ENCODE results near the gene GALNT5. TPM values are rescaled to one million over a fixed set of nuclear protein-coding genes. Genes with fewer than 3 reads are reported as not detected.
"Not testable (repeated sequence)": the region's sequence is repeated elsewhere in the genome, so short reads cannot be mapped to it uniquely, and the experiment has no call there.

Gene GALNT5
- polyA plus RNA-seq, 2 donors = 3.1 to 5.6 TPM

GRCh38 chr2:157333304-157334047, 76.0 kb downstream of the GALNT5 start:
- no peaks in the 10 kb centered on the region for H3K9me3 ChIP-seq (ENCODE audit: control insufficient read depth in 2 of 2, insufficient read depth in 1 of 2, low read depth in 1 of 2, low read length in 1 of 2)
- no peaks in the 10 kb centered on the region for H3K36me3 ChIP-seq (ENCODE audit: control insufficient read depth in 2 of 2, insufficient read depth in 2 of 2, low read length in 1 of 2)
- H3K27ac ChIP-seq (ENCODE audit: low read depth in 2 of 2, low read length in 1 of 2) = no peak overlapping the region
- H3K27me3 ChIP-seq (ENCODE audit: control insufficient read depth in 1 of 2, insufficient read depth in 2 of 2, low read length in 2 of 2) = no peaks in the 10 kb centered on the region
- H3K4me1 ChIP-seq (ENCODE audit: control insufficient read depth in 2 of 2, insufficient read depth in 2 of 2, low read length in 1 of 2) = no peaks in the 10 kb centered on the region
- 93 to 95% methylated on average over 2 of the region's 2 CpGs for WGBS, 2 donors
- H3K4me3 ChIP-seq (ENCODE audit: low read depth in 1 of 2, low read length in 2 of 2) = no peak overlapping the region

- Histone ChIP-seq H3K4me1 (ENCODE audit: control insufficient read depth in 2 of 2, insufficient read depth in 2 of 2, low read length in 1 of 2) (no peaks in the 10 kb centered on the region), H3K27me3 (ENCODE audit: control insufficient read depth in 1 of 2, insufficient read depth in 2 of 2, low read length in 2 of 2) (no peaks in the 10 kb centered on the region), H3K4me3 (ENCODE audit: low read depth in 1 of 2, low read length in 2 of 2) (no peak overlapping the region), H3K36me3 (ENCODE audit: control insufficient read depth in 2 of 2, insufficient read depth in 2 of 2, low read length in 1 of 2) (no peaks in the 10 kb centered on the region), H3K27ac (ENCODE audit: low read depth in 2 of 2, low read length in 1 of 2) (no peak overlapping the region), H3K9me3 (ENCODE audit: control insufficient read depth in 2 of 2, insufficient read depth in 1 of 2, low read depth in 1 of 2, low read length in 1 of 2) (no peaks in the 10 kb centered on the region)
- 91% methylated on average over 4 of the region's 4 CpGs for WGBS, 2 donors
Observed at GRCh38 chr2:157334335-157334734, 76.8 kb downstream of the GALNT5 start.

GRCh38 chr2:157334797-157335196, 77.3 kb downstream of the GALNT5 start:
- Histone ChIP-seq H3K4me3 (ENCODE audit: low read depth in 1 of 2, low read length in 2 of 2) (no peak overlapping the region), H3K9me3 (ENCODE audit: control insufficient read depth in 2 of 2, insufficient read depth in 1 of 2, low read depth in 1 of 2, low read length in 1 of 2) (no peaks in the 10 kb centered on the region), H3K36me3 (ENCODE audit: control insufficient read depth in 2 of 2, insufficient read depth in 2 of 2, low read length in 1 of 2) (no peaks in the 10 kb centered on the region), H3K27me3 (ENCODE audit: control insufficient read depth in 1 of 2, insufficient read depth in 2 of 2, low read length in 2 of 2) (no peaks in the 10 kb centered on the region), H3K27ac (ENCODE audit: low read depth in 2 of 2, low read length in 1 of 2) (no peak overlapping the region), H3K4me1 (ENCODE audit: control insufficient read depth in 2 of 2, insufficient read depth in 2 of 2, low read length in 1 of 2) (no peaks in the 10 kb centered on the region)
- 90 to 94% methylated on average over 3 of the region's 3 CpGs for WGBS, 2 donors

GRCh38 chr2:157336137-157337010, 78.9 kb downstream of the GALNT5 start:
- WGBS, 2 donors = 38 to 40% methylated on average over 8 of the region's 8 CpGs
- Histone ChIP-seq H3K9me3 (ENCODE audit: control insufficient read depth in 2 of 2, insufficient read depth in 1 of 2, low read depth in 1 of 2, low read length in 1 of 2) (no peaks in the 10 kb centered on the region), H3K4me1 (ENCODE audit: control insufficient read depth in 2 of 2, insufficient read depth in 2 of 2, low read length in 1 of 2) (no peaks in the 10 kb centered on the region), H3K27me3 (ENCODE audit: control insufficient read depth in 1 of 2, insufficient read depth in 2 of 2, low read length in 2 of 2) (no peaks in the 10 kb centered on the region), H3K27ac (ENCODE audit: low read depth in 2 of 2, low read length in 1 of 2) (no peak overlapping the region), H3K36me3 (ENCODE audit: control insufficient read depth in 2 of 2, insufficient read depth in 2 of 2, low read length in 1 of 2) (no peaks in the 10 kb centered on the region), H3K4me3 (ENCODE audit: low read depth in 1 of 2, low read length in 2 of 2) (no peak overlapping the region)

- no peak overlapping the region for H3K27ac ChIP-seq (ENCODE audit: low read depth in 2 of 2, low read length in 1 of 2)
Observed at GRCh38 chr2:157337978-157338377, 80.5 kb downstream of the GALNT5 start.

DNA sequence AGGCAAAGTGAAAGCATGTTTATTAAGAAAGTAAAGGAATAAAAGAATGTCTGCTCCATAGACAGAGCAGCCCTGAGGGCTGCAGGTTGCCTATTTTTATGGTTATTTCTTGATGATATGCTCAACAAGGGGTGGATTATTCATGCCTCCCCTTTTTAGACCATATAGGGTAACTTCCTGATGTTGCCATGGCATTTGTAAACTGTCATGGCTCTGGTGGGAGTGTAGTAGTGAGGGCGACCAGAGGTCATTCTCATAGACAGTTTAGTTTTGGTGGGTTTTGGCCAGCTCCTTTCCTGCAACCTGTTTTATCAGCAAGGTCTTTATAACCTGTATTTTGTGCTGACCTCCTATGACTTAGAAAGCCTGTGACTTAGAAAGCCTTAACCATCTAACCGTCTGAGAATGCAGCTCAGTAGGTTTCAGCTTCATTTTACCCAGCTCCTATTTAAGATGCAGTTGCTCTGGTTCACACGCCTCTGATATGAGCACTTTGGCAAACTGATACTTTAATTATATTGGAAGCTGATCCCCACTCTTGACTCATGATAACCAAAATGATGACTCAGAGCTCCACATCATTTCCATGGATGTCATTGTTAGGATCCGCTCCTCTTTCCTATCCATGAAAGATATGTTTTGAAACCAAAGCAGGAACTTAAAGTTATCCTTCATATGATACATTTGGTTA, 82.6 kb downstream of the GALNT5 start:
- peaks cover 2% of the 10 kb centered on the region in 2 donors for H3K9me3 ChIP-seq (ENCODE audit: control insufficient read depth in 2 of 2, insufficient read depth in 1 of 2, low read depth in 1 of 2, low read length in 1 of 2)
- WGBS, 2 donors = 74 to 83% methylated on average over 4 of the region's 4 CpGs
- no peak overlapping the region for H3K4me3 ChIP-seq (ENCODE audit: low read depth in 1 of 2, low read length in 2 of 2)
- H3K36me3 ChIP-seq (ENCODE audit: control insufficient read depth in 2 of 2, insufficient read depth in 2 of 2, low read length in 1 of 2) = no peaks in the 10 kb centered on the region
- H3K27me3 ChIP-seq (ENCODE audit: control insufficient read depth in 1 of 2, insufficient read depth in 2 of 2, low read length in 2 of 2) = no peaks in the 10 kb centered on the region
- H3K27ac ChIP-seq (ENCODE audit: low read depth in 2 of 2, low read length in 1 of 2) = no peak overlapping the region
- H3K4me1 ChIP-seq (ENCODE audit: control insufficient read depth in 2 of 2, insufficient read depth in 2 of 2, low read length in 1 of 2) = no peaks in the 10 kb centered on the region

More at GRCh38 chr2:157337978-157338377, 80.5 kb downstream of the GALNT5 start:
- Histone ChIP-seq H3K4me3 (ENCODE audit: low read depth in 1 of 2, low read length in 2 of 2) (no peak overlapping the region), H3K36me3 (ENCODE audit: control insufficient read depth in 2 of 2, insufficient read depth in 2 of 2, low read length in 1 of 2) (no peaks in the 10 kb centered on the region), H3K27me3 (ENCODE audit: control insufficient read depth in 1 of 2, insufficient read depth in 2 of 2, low read length in 2 of 2) (no peaks in the 10 kb centered on the region), H3K9me3 (ENCODE audit: control insufficient read depth in 2 of 2, insufficient read depth in 1 of 2, low read depth in 1 of 2, low read length in 1 of 2) (peaks cover 0 to 2% of the 10 kb centered on the region in 2 donors), H3K4me1 (ENCODE audit: control insufficient read depth in 2 of 2, insufficient read depth in 2 of 2, low read length in 1 of 2) (no peaks in the 10 kb centered on the region)
- 60 to 62% methylated on average over 3 of the region's 3 CpGs for WGBS, 2 donors

DNA sequence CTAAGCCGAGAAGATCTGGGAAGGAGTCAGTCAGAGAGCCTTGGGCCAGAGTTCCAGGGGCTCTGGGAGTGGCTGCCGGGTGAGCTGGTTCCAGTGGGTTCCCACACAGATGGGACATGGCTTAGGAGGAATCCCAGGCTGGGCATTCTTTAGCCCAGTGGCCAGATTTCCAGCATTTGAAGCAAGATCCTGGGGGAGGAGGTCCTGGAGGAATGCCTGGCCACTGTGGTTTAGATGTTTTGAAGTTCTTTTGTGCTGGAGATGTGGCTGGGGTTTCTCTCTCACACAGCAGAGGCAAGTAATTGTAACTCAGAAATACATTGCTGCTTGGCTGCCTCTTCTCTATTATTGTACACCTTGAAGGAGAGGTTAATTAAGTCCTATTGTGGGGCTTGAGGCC, 83.9 kb downstream of the GALNT5 start:
- not testable (repeated sequence) for H3K27ac ChIP-seq (ENCODE audit: low read depth in 2 of 2, low read length in 1 of 2); H3K9me3 ChIP-seq (ENCODE audit: control insufficient read depth in 2 of 2, insufficient read depth in 1 of 2, low read depth in 1 of 2, low read length in 1 of 2); H3K4me3 ChIP-seq (ENCODE audit: low read depth in 1 of 2, low read length in 2 of 2); H3K36me3 ChIP-seq (ENCODE audit: control insufficient read depth in 2 of 2, insufficient read depth in 2 of 2, low read length in 1 of 2); H3K27me3 ChIP-seq (ENCODE audit: control insufficient read depth in 1 of 2, insufficient read depth in 2 of 2, low read length in 2 of 2); H3K4me1 ChIP-seq (ENCODE audit: control insufficient read depth in 2 of 2, insufficient read depth in 2 of 2, low read length in 1 of 2)
- 91 to 94% methylated on average over 1 to 2 of the region's 2 CpGs for WGBS, 2 donors

DNA sequence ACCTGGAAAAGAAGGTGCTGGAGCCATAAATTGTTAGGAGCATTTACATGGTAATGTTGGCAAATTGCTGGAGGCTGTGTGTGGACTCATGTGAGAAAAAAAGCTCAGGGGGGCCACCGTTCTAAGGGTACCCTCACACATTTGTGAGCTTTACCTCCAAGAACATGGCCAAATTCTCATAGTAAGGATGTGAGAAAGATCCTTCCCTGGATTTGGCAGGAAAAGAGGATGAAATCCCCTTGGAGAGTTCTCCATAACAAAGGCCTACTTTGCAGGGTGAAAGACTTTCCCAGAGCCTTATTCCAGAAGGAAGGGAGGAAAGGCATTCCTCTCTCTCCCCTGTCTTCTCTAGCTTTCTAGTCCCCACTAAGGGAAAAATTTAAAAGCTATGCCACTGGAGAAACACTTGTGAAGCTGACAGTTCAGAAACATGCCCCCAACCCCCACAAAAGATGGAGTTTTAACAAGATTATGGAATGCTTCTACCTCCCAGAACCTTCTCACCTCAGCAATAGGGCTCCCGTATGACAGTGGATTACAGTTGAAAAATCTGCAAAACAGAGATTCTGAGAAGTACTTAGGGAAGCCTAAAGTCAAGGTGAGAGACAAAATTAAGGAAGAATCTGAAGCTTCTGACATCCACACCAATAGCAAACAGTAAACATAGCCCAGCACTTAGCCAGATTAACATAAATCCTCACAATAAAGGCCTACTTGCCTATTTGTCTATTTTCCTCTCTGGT, 88.3 kb downstream of the GALNT5 start:
- H3K36me3 ChIP-seq (ENCODE audit: control insufficient read depth in 2 of 2, insufficient read depth in 2 of 2, low read length in 1 of 2) = no peaks in the 10 kb centered on the region
- peaks cover 2% of the 10 kb centered on the region in 2 donors for H3K9me3 ChIP-seq (ENCODE audit: control insufficient read depth in 2 of 2, insufficient read depth in 1 of 2, low read depth in 1 of 2, low read length in 1 of 2)
- H3K27me3 ChIP-seq (ENCODE audit: control insufficient read depth in 1 of 2, insufficient read depth in 2 of 2, low read length in 2 of 2) = no peaks in the 10 kb centered on the region
- H3K27ac ChIP-seq (ENCODE audit: low read depth in 2 of 2, low read length in 1 of 2) = no peak overlapping the region
- no peak overlapping the region for H3K4me3 ChIP-seq (ENCODE audit: low read depth in 1 of 2, low read length in 2 of 2)
- no peaks in the 10 kb centered on the region for H3K4me1 ChIP-seq (ENCODE audit: control insufficient read depth in 2 of 2, insufficient read depth in 2 of 2, low read length in 1 of 2)
- 71 to 77% methylated on average over 2 of the region's 2 CpGs for WGBS, 2 donors

DNA sequence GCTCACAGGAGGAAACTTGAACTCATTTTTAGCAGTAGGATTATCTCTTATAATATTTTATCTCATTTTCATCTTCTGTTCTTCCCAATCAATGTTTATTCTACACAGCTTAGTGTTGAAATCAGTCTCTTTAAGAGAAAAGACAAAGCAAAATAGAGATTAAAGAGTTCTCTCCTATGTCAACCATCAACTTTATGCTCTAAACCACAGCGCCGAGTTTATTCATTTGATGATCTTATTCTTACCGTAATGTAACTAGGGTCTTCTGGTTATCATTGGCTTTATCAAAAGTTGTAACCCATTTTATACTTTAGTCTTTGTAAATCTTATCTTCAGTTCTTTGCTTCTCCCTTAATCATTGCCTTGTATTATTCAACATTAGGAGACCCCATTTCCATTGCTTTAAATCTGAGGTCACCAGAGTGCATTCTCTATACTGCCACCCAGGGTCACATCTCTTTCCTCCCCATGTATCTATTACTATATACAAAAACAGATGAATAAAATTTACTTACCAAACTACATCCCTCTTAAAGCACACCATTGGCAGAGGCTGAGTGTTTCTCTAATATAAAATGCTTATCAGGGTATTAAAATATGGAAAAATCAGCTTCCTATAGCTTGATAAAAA, 90.9 kb downstream of the GALNT5 start:
- no peak overlapping the region for H3K4me3 ChIP-seq (ENCODE audit: low read depth in 1 of 2, low read length in 2 of 2)
- no peaks in the 10 kb centered on the region for H3K36me3 ChIP-seq (ENCODE audit: control insufficient read depth in 2 of 2, insufficient read depth in 2 of 2, low read length in 1 of 2)
- no peaks in the 10 kb centered on the region for H3K4me1 ChIP-seq (ENCODE audit: control insufficient read depth in 2 of 2, insufficient read depth in 2 of 2, low read length in 1 of 2)
- H3K9me3 ChIP-seq (ENCODE audit: control insufficient read depth in 2 of 2, insufficient read depth in 1 of 2, low read depth in 1 of 2, low read length in 1 of 2) = peaks cover 0 to 1% of the 10 kb centered on the region in 2 donors
- H3K27ac ChIP-seq (ENCODE audit: low read depth in 2 of 2, low read length in 1 of 2) = no peak overlapping the region
- 85 to 88% methylated on average over 3 of the region's 3 CpGs for WGBS, 2 donors
- H3K27me3 ChIP-seq (ENCODE audit: control insufficient read depth in 1 of 2, insufficient read depth in 2 of 2, low read length in 2 of 2) = no peaks in the 10 kb centered on the region

Measured in esophagus (tissue), 2 donors.